ENCODE measurements around the gene LYAR. TPM values are rescaled to one million over a fixed set of nuclear protein-coding genes. Genes with fewer than 3 reads are reported as not detected.

The LYAR gene
- total RNA-seq, 5 donors from 2014 or later (not counting 1 experiment from before 2014, with no cell fraction given) = 21.0 to 46.3 (median 31.7) TPM

- 76% methylated on average over 5 of the region's 6 CpGs for WGBS (ENCODE audit: insufficient coverage)
- ChIA-PET POLR2A (no interaction called here), CTCF (no interaction called here)
- H3K9me3 Mint-ChIP-seq = no peaks in the 10 kb centered on the region
- H3K4me3 ChIP-seq (ENCODE audit: control insufficient read depth in 1 of 2, extremely low read depth in 1 of 2, low read length in 1 of 2) = no peak overlapping the region
- no peaks in the 10 kb centered on the region for H3K27me3 ChIP-seq (replicated peaks in 1 of 2; ENCODE audit: control insufficient read depth in 2 of 2, extremely low read depth in 1 of 2, insufficient read depth in 2 of 2, low read length in 1 of 2)
- H3K9me3 ChIP-seq = no peaks in the 10 kb centered on the region
- no peaks in the 10 kb centered on the region for H3K27me3 Mint-ChIP-seq
- peaks cover 23 to 37% (median 34%) of the 10 kb centered on the region in 3 donors for H3K4me1 Mint-ChIP-seq
- H3K27ac ChIP-seq (ENCODE audit: low read length) = no peak overlapping the region
- no peak overlapping the region for H3K4me3 Mint-ChIP-seq
- peaks cover 5 to 37% of the 10 kb centered on the region in 2 donors for H3K36me3 ChIP-seq (ENCODE audit: control insufficient read depth in 2 of 2, extremely low read depth in 1 of 2, insufficient read depth in 1 of 2, low read length in 1 of 2)
- DNase-seq = no peak
- no peak for ATAC-seq (replicated peaks in 1 of 4)
- no peak overlapping the region for H3K27ac Mint-ChIP-seq
- no peaks in the 10 kb centered on the region for H3K4me1 ChIP-seq (ENCODE audit: control insufficient read depth in 1 of 2, extremely low read depth in 1 of 2, insufficient read depth in 2 of 2, low read length in 2 of 2)
- H3K36me3 Mint-ChIP-seq = peaks cover 38% of the 10 kb centered on the region
Observed at GRCh38 chr4:4302416-4302815, 12.5 kb upstream of the LYAR start.

- Histone ChIP-seq H3K4me3 (ENCODE audit: control insufficient read depth in 1 of 2, extremely low read depth in 1 of 2, low read length in 1 of 2) (no peak overlapping the region), H3K4me1 (ENCODE audit: control insufficient read depth in 1 of 2, extremely low read depth in 1 of 2, insufficient read depth in 2 of 2, low read length in 2 of 2) (no peaks in the 10 kb centered on the region), H3K9me3 (no peaks in the 10 kb centered on the region), H3K36me3 (ENCODE audit: control insufficient read depth in 2 of 2, extremely low read depth in 1 of 2, insufficient read depth in 1 of 2, low read length in 1 of 2) (peaks cover 6 to 33% of the 10 kb centered on the region in 2 donors), H3K27ac (ENCODE audit: low read length) (no peak overlapping the region), H3K27me3 (replicated peaks in 1 of 2; ENCODE audit: control insufficient read depth in 2 of 2, extremely low read depth in 1 of 2, insufficient read depth in 2 of 2, low read length in 1 of 2) (no peaks in the 10 kb centered on the region)
- POLR2A ChIA-PET = no interaction called here
- no peak overlapping the region for H3K4me3 Mint-ChIP-seq
- ATAC-seq (replicated peaks in 1 of 4) = no peak
- H3K27ac Mint-ChIP-seq = no peak overlapping the region
- peaks cover 23 to 37% (median 31%) of the 10 kb centered on the region in 3 donors for H3K4me1 Mint-ChIP-seq
- no peaks in the 10 kb centered on the region for H3K9me3 Mint-ChIP-seq
- peaks cover 35% of the 10 kb centered on the region for H3K36me3 Mint-ChIP-seq
- CTCF ChIA-PET = no interaction called here
- DNase-seq = no peak
- WGBS (ENCODE audit: insufficient coverage) = 100% methylated on average over 3 of the region's 5 CpGs
- no peaks in the 10 kb centered on the region for H3K27me3 Mint-ChIP-seq
Observed at GRCh38 chr4:4302001-4302400, 12.0 kb upstream of the LYAR start.

GRCh38 chr4:4299006-4299405 is 9.1 kb upstream of the LYAR start:
- 100% methylated on average over 1 of the region's 3 CpGs for WGBS (ENCODE audit: insufficient coverage)
- ChIA-PET POLR2A (no interaction called here), CTCF (interaction anchor here in 1 of 2 donors (0.6 kb wide), 1 partner anchor 135 kb away, joined by 6 read pairs; no protein-coding TSS in a partner anchor)
- DNase-seq = no peak
- H3K27me3 Mint-ChIP-seq = no peaks in the 10 kb centered on the region
- Histone ChIP-seq H3K9me3 (no peaks in the 10 kb centered on the region), H3K36me3 (ENCODE audit: control insufficient read depth in 2 of 2, extremely low read depth in 1 of 2, insufficient read depth in 1 of 2, low read length in 1 of 2) (peaks cover 12 to 33% of the 10 kb centered on the region in 2 donors), H3K4me1 (ENCODE audit: control insufficient read depth in 1 of 2, extremely low read depth in 1 of 2, insufficient read depth in 2 of 2, low read length in 2 of 2) (no peaks in the 10 kb centered on the region), H3K4me3 (ENCODE audit: control insufficient read depth in 1 of 2, extremely low read depth in 1 of 2, low read length in 1 of 2) (no peak overlapping the region), H3K27me3 (replicated peaks in 1 of 2; ENCODE audit: control insufficient read depth in 2 of 2, extremely low read depth in 1 of 2, insufficient read depth in 2 of 2, low read length in 1 of 2) (no peaks in the 10 kb centered on the region), H3K27ac (ENCODE audit: low read length) (no peak overlapping the region)
- peak overlapping the region in 1 of 2 donors; percentile 49 for H3K27ac Mint-ChIP-seq
- H3K4me1 Mint-ChIP-seq = peaks cover 37 to 52% (median 46%) of the 10 kb centered on the region in 3 donors
- H3K4me3 Mint-ChIP-seq = no peak overlapping the region
- peaks cover 34% of the 10 kb centered on the region for H3K36me3 Mint-ChIP-seq
- ATAC-seq (replicated peaks in 1 of 4) = no peak
- no peaks in the 10 kb centered on the region for H3K9me3 Mint-ChIP-seq

GRCh38 chr4:4296283-4296846 is 6.4 kb upstream of the LYAR start:
- H3K9me3 ChIP-seq = no peaks in the 10 kb centered on the region
- no peak for DNase-seq
- ChIA-PET CTCF (no interaction called here), POLR2A (no interaction called here)
- WGBS (ENCODE audit: insufficient coverage) = 100% methylated on average over 3 of the region's 5 CpGs
- H3K36me3 ChIP-seq (ENCODE audit: control insufficient read depth in 2 of 2, extremely low read depth in 1 of 2, insufficient read depth in 1 of 2, low read length in 1 of 2) = peaks cover 10 to 27% of the 10 kb centered on the region in 2 donors
- no peak overlapping the region for H3K4me3 Mint-ChIP-seq
- peaks cover 2 to 4% of the 10 kb centered on the region in 2 experiments for H3K4me1 ChIP-seq (ENCODE audit: control insufficient read depth in 1 of 2, extremely low read depth in 1 of 2, insufficient read depth in 2 of 2, low read length in 2 of 2)
- H3K36me3 Mint-ChIP-seq = peaks cover 27% of the 10 kb centered on the region
- no peaks in the 10 kb centered on the region for H3K27me3 Mint-ChIP-seq
- no peak overlapping the region for H3K27ac ChIP-seq (ENCODE audit: low read length)
- H3K27ac Mint-ChIP-seq = no peak overlapping the region
- no peaks in the 10 kb centered on the region for H3K27me3 ChIP-seq (replicated peaks in 1 of 2; ENCODE audit: control insufficient read depth in 2 of 2, extremely low read depth in 1 of 2, insufficient read depth in 2 of 2, low read length in 1 of 2)
- H3K4me3 ChIP-seq (ENCODE audit: control insufficient read depth in 1 of 2, extremely low read depth in 1 of 2, low read length in 1 of 2) = no peak overlapping the region
- no peak for ATAC-seq (replicated peaks in 1 of 4)
- no peaks in the 10 kb centered on the region for H3K9me3 Mint-ChIP-seq
- peaks cover 53 to 63% (median 60%) of the 10 kb centered on the region in 3 donors for H3K4me1 Mint-ChIP-seq

- H3K4me1 Mint-ChIP-seq = peaks cover 62 to 67% (median 67%) of the 10 kb centered on the region in 3 donors
- peaks cover 21% of the 10 kb centered on the region for H3K36me3 Mint-ChIP-seq
- no peaks in the 10 kb centered on the region for H3K27me3 ChIP-seq (replicated peaks in 1 of 2; ENCODE audit: control insufficient read depth in 2 of 2, extremely low read depth in 1 of 2, insufficient read depth in 2 of 2, low read length in 1 of 2)
- no CpG with 5 or more reads among the region's 3 CpGs for WGBS (ENCODE audit: insufficient coverage)
- ChIA-PET CTCF (interaction anchor here in 1 of 2 donors (1.0 kb wide), 1 partner anchor 33 kb away, joined by 3 read pairs; no protein-coding TSS in a partner anchor), POLR2A (no interaction called here)
- DNase-seq (no peak), ATAC-seq (replicated peaks in 1 of 4) (no peak)
- no peaks in the 10 kb centered on the region for H3K27me3 Mint-ChIP-seq
- H3K4me1 ChIP-seq (ENCODE audit: control insufficient read depth in 1 of 2, extremely low read depth in 1 of 2, insufficient read depth in 2 of 2, low read length in 2 of 2) = peaks cover 12 to 27% of the 10 kb centered on the region in 2 experiments
- H3K27ac Mint-ChIP-seq = no peak overlapping the region
- peaks cover 10 to 15% of the 10 kb centered on the region in 2 donors for H3K36me3 ChIP-seq (ENCODE audit: control insufficient read depth in 2 of 2, extremely low read depth in 1 of 2, insufficient read depth in 1 of 2, low read length in 1 of 2)
- no peak overlapping the region for H3K4me3 ChIP-seq (ENCODE audit: control insufficient read depth in 1 of 2, extremely low read depth in 1 of 2, low read length in 1 of 2)
- no peaks in the 10 kb centered on the region for H3K9me3 ChIP-seq
- no peaks in the 10 kb centered on the region for H3K9me3 Mint-ChIP-seq
- H3K4me3 Mint-ChIP-seq = no peak overlapping the region
- no peak overlapping the region for H3K27ac ChIP-seq (ENCODE audit: low read length)
Observed at GRCh38 chr4:4293279-4293678, 3.3 kb upstream of the LYAR start.

GRCh38 chr4:4289597-4289940 is 385 bp downstream of the LYAR start:
- peak overlapping the region; percentile 92 to 98 (median 96) for H3K4me3 Mint-ChIP-seq
- CTCF ChIA-PET = no interaction called here

More at GRCh38 chr4:4289597-4289940, 385 bp downstream of the LYAR start:
- H3K27ac Mint-ChIP-seq = peak overlapping the region; percentile 78 to 86
- DNase-seq = no peak
- peak overlapping the region; percentile 61 to 92 for H3K4me3 ChIP-seq (ENCODE audit: control insufficient read depth in 1 of 2, extremely low read depth in 1 of 2, low read length in 1 of 2)
- 0% methylated on average over 7 of the region's 10 CpGs for WGBS (ENCODE audit: insufficient coverage)
- H3K27ac ChIP-seq (ENCODE audit: low read length) = peak overlapping the region; percentile 25
- H3K27me3 ChIP-seq (replicated peaks in 1 of 2; ENCODE audit: control insufficient read depth in 2 of 2, extremely low read depth in 1 of 2, insufficient read depth in 2 of 2, low read length in 1 of 2) = no peaks in the 10 kb centered on the region
- peak in 3 of 4 experiments; percentile 2 to 5 (median 3) for ATAC-seq (replicated peaks in 1 of 4)
- no peaks in the 10 kb centered on the region for H3K27me3 Mint-ChIP-seq
- POLR2A ChIA-PET = no interaction called here
- H3K36me3 ChIP-seq (ENCODE audit: control insufficient read depth in 2 of 2, extremely low read depth in 1 of 2, insufficient read depth in 1 of 2, low read length in 1 of 2) = peaks cover 6 to 29% of the 10 kb centered on the region in 2 donors
- peaks cover 12 to 42% of the 10 kb centered on the region in 2 experiments for H3K4me1 ChIP-seq (ENCODE audit: control insufficient read depth in 1 of 2, extremely low read depth in 1 of 2, insufficient read depth in 2 of 2, low read length in 2 of 2)
- H3K9me3 ChIP-seq = no peaks in the 10 kb centered on the region
- peaks cover 56 to 72% (median 69%) of the 10 kb centered on the region in 3 donors for H3K4me1 Mint-ChIP-seq
- H3K9me3 Mint-ChIP-seq = no peaks in the 10 kb centered on the region
- peaks cover 20% of the 10 kb centered on the region for H3K36me3 Mint-ChIP-seq
